Measurements from ENCODE around the gene WRAP53.

GRCh38 chr17:7710301-7710700 lies 22.0 kb downstream of the WRAP53 start:
- TF ChIP-seq CTCF (IDR thresholded peaks at IDR 0.05; ENCODE audit: low read depth, low read length) (no peak), EZH2phosphoT487 (IDR thresholded peaks at IDR 0.05; ENCODE audit: low read depth) (no peak)

Measured in OCI-LY3 (cell line).